Prostate gland (tissue), 2 donors: Measurements from ENCODE around the gene EIF3I. TPM values are rescaled to one million over a fixed set of nuclear protein-coding genes. Genes with fewer than 3 reads are reported as not detected.

ENCODE experiments used
- DNase-seq: peaks from one replicate; pipeline ENCODE4 v3.0.0-alpha.2; 2019; ENCODE audit warnings: low spot score
- H3K27ac ChIP-seq, 2 donors: fragments of 200-600 bp; sonication (generic); 2 replicates each; pipeline ENCODE4 v1.5.1; 2017 to 2019
- H3K27me3 ChIP-seq: fragments of 200-600 bp; sonication (generic); replicated peaks from 2 replicates; pipeline ENCODE4 v1.5.1; 2019; ENCODE audit not compliant: insufficient read depth
- H3K36me3 ChIP-seq, 2 donors: fragments of 200-600 bp; sonication (generic); 1 replicate in 1 of 2; 2 replicates in 1 of 2; pipeline versions ENCODE4 v1.5.1 to v1.8.1; 2017 to 2019
- H3K4me1 ChIP-seq: fragments of 200-600 bp; sonication (generic); replicated peaks from 2 replicates; pipeline ENCODE4 v1.5.1; 2019
- H3K4me3 ChIP-seq, 2 donors: fragments of 200-600 bp; sonication (generic); 2 replicates each; pipeline ENCODE4 v1.5.1; 2017 to 2019
- H3K9me3 ChIP-seq: fragments of 200-600 bp; sonication (generic); 2 replicates; pipeline ENCODE4 v1.5.1; 2017
- POLR2A ChIP-seq: fragments of 450-650 bp; IDR thresholded peaks from one replicate; pipeline ENCODE4 v1.6.1; 2016; ENCODE audit warnings: antibody characterized with exemption, mild to moderate bottlenecking
- POLR2AphosphoS5 ChIP-seq: sonication (generic); formaldehyde crosslinking; IDR thresholded peaks from one replicate; pipeline ENCODE4 v1.6.1; 2017; ENCODE audit warnings: antibody characterized with exemption
- WGBS: methylation state at CpG from one replicate; pipeline ENCODE4 v1.1.5; 2018; 5-methylcytosine and 5-hydroxymethylcytosine counted together
- intact Hi-C: fragments of 100-400 bp; cut with DNase I; formaldehyde crosslinking; loops from one replicate; pipeline ENCODE4 v1.14.2; 2022
- small RNA-seq, 2 donors: library from RNA; depleted of rRNA; stranded (forward); fragments of <200 nt; gene quantifications; one replicate each; pipeline ENCODE3, GENCODE V24; 2016
- total RNA-seq, 2 donors: library from RNA; depleted of rRNA; stranded (reverse); fragments of >200 nt; gene quantifications; one replicate each; pipeline ENCODE4 v1.1.0, GENCODE V29; 2016
- TF ChIP-seq, protein P1 (sequence below), 4 experiments: fragments of 200-600 bp in 2 of 4; fragments of 450-650 bp in 2 of 4; sonication (generic) in 2 of 4; IDR thresholded peaks; 1 replicate in 3 of 4; 2 replicates in 1 of 4; pipeline ENCODE4 v1.5.1; 2016 to 2019; ENCODE audit warnings: antibody characterized with exemption in 4 of 4, mild to moderate bottlenecking in 2 of 4, moderate library complexity in 2 of 4

EIF3I gene
- total RNA-seq, 2 donors from 2014 or later: 158 to 181 TPM

DNA sequence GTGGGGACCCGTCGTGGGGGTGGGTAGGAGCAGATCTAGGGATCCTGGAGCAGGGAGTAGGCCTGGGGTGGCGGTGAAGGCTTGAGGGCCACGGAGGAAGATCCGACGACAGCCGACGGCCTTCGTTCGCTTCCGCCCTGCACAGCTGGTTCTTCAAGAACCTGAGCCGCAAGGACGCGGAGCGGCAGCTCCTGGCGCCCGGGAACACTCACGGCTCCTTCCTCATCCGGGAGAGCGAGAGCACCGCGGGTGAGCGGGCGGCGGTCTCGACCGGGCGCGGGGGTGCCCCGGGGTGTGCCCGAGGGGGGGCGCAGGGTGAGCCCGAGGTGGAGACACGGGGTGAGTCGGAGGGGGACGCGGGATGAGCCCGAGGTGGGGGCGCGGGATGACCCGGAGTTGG lies 53.2 kb downstream of the EIF3I start:
- Histone ChIP-seq H3K36me3 (no peaks in the 10 kb centered on the region), H3K9me3 (no peaks in the 10 kb centered on the region), H3K4me3 (peak overlapping the region in 1 of 2 donors; percentile 11), H3K27me3 (no peaks in the 10 kb centered on the region), H3K27ac (no peak overlapping the region), H3K4me1 (no peaks in the 10 kb centered on the region)
- WGBS: 23% methylated on average over 20 of the region's 41 CpGs
- no peak for DNase-seq
- TF ChIP-seq, protein P1, sequence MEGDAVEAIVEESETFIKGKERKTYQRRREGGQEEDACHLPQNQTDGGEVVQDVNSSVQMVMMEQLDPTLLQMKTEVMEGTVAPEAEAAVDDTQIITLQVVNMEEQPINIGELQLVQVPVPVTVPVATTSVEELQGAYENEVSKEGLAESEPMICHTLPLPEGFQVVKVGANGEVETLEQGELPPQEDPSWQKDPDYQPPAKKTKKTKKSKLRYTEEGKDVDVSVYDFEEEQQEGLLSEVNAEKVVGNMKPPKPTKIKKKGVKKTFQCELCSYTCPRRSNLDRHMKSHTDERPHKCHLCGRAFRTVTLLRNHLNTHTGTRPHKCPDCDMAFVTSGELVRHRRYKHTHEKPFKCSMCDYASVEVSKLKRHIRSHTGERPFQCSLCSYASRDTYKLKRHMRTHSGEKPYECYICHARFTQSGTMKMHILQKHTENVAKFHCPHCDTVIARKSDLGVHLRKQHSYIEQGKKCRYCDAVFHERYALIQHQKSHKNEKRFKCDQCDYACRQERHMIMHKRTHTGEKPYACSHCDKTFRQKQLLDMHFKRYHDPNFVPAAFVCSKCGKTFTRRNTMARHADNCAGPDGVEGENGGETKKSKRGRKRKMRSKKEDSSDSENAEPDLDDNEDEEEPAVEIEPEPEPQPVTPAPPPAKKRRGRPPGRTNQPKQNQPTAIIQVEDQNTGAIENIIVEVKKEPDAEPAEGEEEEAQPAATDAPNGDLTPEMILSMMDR (IDR thresholded peaks at IDR 0.05): no peak
- TF ChIP-seq POLR2AphosphoS5 (no peak), POLR2A (no peak)
- intact Hi-C loops: no loop called here

DNA sequence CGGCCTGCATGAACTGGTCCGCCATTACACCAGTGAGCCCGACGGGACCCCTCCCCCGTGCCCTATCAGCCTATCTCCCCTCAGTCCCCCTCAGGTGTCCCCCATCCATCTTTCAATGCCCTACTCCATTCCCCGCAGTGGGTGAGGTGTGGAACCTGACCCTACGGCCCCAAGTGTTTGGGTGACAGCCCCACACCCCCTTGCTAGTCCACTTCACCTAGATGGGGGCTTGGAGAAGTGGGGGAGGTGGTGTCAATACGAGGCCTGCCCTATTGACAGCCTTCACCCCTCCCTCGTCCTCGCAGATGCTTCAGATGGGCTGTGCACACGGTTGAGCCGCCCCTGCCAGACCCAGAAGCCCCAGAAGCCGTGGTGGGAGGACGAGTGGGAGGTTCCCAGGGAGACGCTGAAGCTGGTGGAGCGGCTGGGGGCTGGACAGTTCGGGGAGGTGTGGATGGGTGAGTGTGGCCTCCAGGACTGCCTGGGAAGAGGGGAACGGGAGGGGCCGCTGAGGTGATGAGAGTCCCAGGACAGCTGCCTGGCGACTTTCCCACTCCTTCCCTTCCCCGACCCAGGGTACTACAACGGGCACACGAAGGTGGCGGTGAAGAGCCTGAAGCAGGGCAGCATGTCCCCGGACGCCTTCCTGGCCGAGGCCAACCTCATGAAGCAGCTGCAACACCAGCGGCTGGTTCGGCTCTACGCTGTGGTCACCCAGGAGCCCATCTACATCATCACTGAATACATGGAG lies 54.0 kb downstream of the EIF3I start:
- intact Hi-C loops: no loop called here
- TF ChIP-seq POLR2A (no peak), POLR2AphosphoS5 (no peak)
- TF ChIP-seq, protein P1 (IDR thresholded peaks at IDR 0.05): no peak
- no peaks in the 10 kb centered on the region for H3K4me1 ChIP-seq
- H3K9me3 ChIP-seq: no peaks in the 10 kb centered on the region
- H3K4me3 ChIP-seq: no peak overlapping the region
- DNase-seq: no peak
- H3K36me3 ChIP-seq: no peaks in the 10 kb centered on the region
- no peak overlapping the region for H3K27ac ChIP-seq
- 83% methylated on average over 30 of the region's 30 CpGs for WGBS
- no peaks in the 10 kb centered on the region for H3K27me3 ChIP-seq

Small RNAs within 50 kb of the gene (small RNA-seq; reads per million reads assigned to genes)
- gene RF00017: 0 reads per million in 2 donors

Other genes starting within 250 kb of the EIF3I start
- 10 to 100 TPM; 77.3 to 77.6 TPM for gene KHDRBS1, start 208.5 kb upstream of the EIF3I start, total RNA-seq
- gene TMEM39B, start 149.5 kb upstream of the EIF3I start, total RNA-seq: 10 to 100 TPM in 1 of 2 donors, 1 to 10 TPM in 1; 8.2 to 15.4 TPM
- gene KPNA6, start 114.4 kb upstream of the EIF3I start, total RNA-seq: 10 to 100 TPM; 37.9 to 56.9 TPM
- gene TXLNA, start 42.7 kb upstream of the EIF3I start, total RNA-seq: 10 to 100 TPM; 49.6 to 70.8 TPM
- gene CCDC28B, start 21.8 kb upstream of the EIF3I start, total RNA-seq: 10 to 100 TPM in 1 of 2 donors, 1 to 10 TPM in 1; 2.9 to 85.5 TPM
- 1 to 10 TPM; 5.2 to 5.6 TPM for gene IQCC, start 16.7 kb upstream of the EIF3I start, total RNA-seq
- not detected for gene DCDC2B, start 13.3 kb upstream of the EIF3I start, total RNA-seq
- gene TMEM234, start 54 bp upstream of the EIF3I start, total RNA-seq: 10 to 100 TPM; 17.9 to 31.7 TPM
- 1 to 10 TPM; 2.3 to 3.6 TPM for gene FAM167B, start 24.8 kb downstream of the EIF3I start, total RNA-seq
- 1 to 10 TPM; 1.3 to 4.4 TPM for gene LCK, start 28.9 kb downstream of the EIF3I start, total RNA-seq
- 10 to 100 TPM; 85.8 to 98.0 TPM for gene HDAC1, start 69.7 kb downstream of the EIF3I start, total RNA-seq
- 100 to 1,000 TPM; 144 to 243 TPM for gene MARCKSL1, start 113.8 kb downstream of the EIF3I start, total RNA-seq
- gene FAM229A, start 140.1 kb downstream of the EIF3I start, total RNA-seq: 10 to 100 TPM in 1 of 2 donors, 1 to 10 TPM in 1; 8.5 to 24.2 TPM
- 1 to 10 TPM in 1 of 2 donors, not detected in 1; 7.0 TPM for gene TSSK3, start 140.1 kb downstream of the EIF3I start, total RNA-seq
- 100 to 1,000 TPM in 1 of 2 donors, 10 to 100 TPM in 1; 78.3 to 248 TPM for gene BSDC1, start 172.0 kb downstream of the EIF3I start, total RNA-seq
- under 1 TPM; 0.18 to 0.45 TPM for gene ZBTB8B, start 242.7 kb downstream of the EIF3I start, total RNA-seq